Colonic mucosa (tissue), 4 donors: ENCODE measurements around the gene UGCG. TPM values are rescaled to one million over a fixed set of nuclear protein-coding genes. Genes with fewer than 3 reads are reported as not detected.

Source experiments
- DNase-seq: peaks from one replicate; pipeline ENCODE4 v3.0.0-alpha.2; 2020
- H3K27ac ChIP-seq: fragments of 200-600 bp; one replicate; pipeline ENCODE4 v1.8.0; 2021
- H3K27me3 ChIP-seq: fragments of 200-600 bp; one replicate; pipeline ENCODE4 v1.8.0; 2021
- H3K36me3 ChIP-seq: fragments of 200-600 bp; one replicate; pipeline ENCODE4 v1.8.0; 2021
- H3K4me1 ChIP-seq: fragments of 200-600 bp; one replicate; pipeline ENCODE4 v1.8.0; 2021; ENCODE audit warnings: mild to moderate bottlenecking
- H3K4me3 ChIP-seq: fragments of 200-600 bp; one replicate; pipeline ENCODE4 v1.8.0; 2021
- H3K9ac ChIP-seq, 2 donors: one replicate each; pipeline ENCODE4 v1.7.0; 2013; ENCODE audit warnings: control low read depth in 2 of 2, low read depth in 2 of 2, low read length in 2 of 2
- H3K9me3 ChIP-seq: fragments of 200-600 bp; one replicate; pipeline ENCODE4 v1.8.0; 2021
- CTCF ChIP-seq: fragments of 200-600 bp; IDR thresholded peaks from one replicate; pipeline ENCODE4 v1.8.0; 2022; ENCODE audit warnings: antibody characterized with exemption, mild to moderate bottlenecking
- intact Hi-C: fragments of 100-400 bp; cut with DNase I; formaldehyde crosslinking; loops from one replicate; pipeline ENCODE4 v1.14.1; 2022
- total RNA-seq, 2 donors: library from RNA; stranded (reverse); fragmentation: NEBNext Ultra II Directional in 1 of 2; extraction: Animal tissue kit (Norgen Biotek cat#: 25700) in 1 of 2; gene quantifications; one replicate each; pipeline ENCODE4 v1.2.1, GENCODE V29; 2021
- donor health status: healthy.
- donor health status: DM: no; HTN: no; CAD: no.
- donor health status: DM: no; HTN: no; CAD: no.

The UGCG gene
- total RNA-seq, 2 donors from 2014 or later, result 17.6 to 56.1 TPM

- TF ChIP-seq CTCF, result no peak
- intact Hi-C loops, result no loop called here
- no peak for DNase-seq
- no peak overlapping the region for H3K4me3 ChIP-seq
- H3K4me1 ChIP-seq, result peaks cover 15% of the 10 kb centered on the region
- H3K36me3 ChIP-seq, result no peaks in the 10 kb centered on the region
- H3K9me3 ChIP-seq, result no peaks in the 10 kb centered on the region
- H3K27me3 ChIP-seq, result no peaks in the 10 kb centered on the region
- no peak overlapping the region for H3K9ac ChIP-seq
- H3K27ac ChIP-seq, result no peak overlapping the region
Measured at GRCh38 chr9:111907147-111907546, 10.5 kb downstream of the UGCG start.

- Histone ChIP-seq H3K27me3 (no peaks in the 10 kb centered on the region), H3K4me1 (peaks cover 6% of the 10 kb centered on the region), H3K9ac (no peak overlapping the region), H3K4me3 (no peak overlapping the region), H3K36me3 (no peaks in the 10 kb centered on the region), H3K27ac (no peak overlapping the region), H3K9me3 (no peaks in the 10 kb centered on the region)
- DNase-seq, result no peak
- intact Hi-C loops, result no loop called here
- TF ChIP-seq CTCF, result no peak
Measured at GRCh38 chr9:111909444-111909843, 12.8 kb downstream of the UGCG start.

- no peak overlapping the region for H3K4me3 ChIP-seq
- H3K36me3 ChIP-seq, result no peaks in the 10 kb centered on the region
- H3K9ac ChIP-seq, result no peak overlapping the region
- DNase-seq, result no peak
- H3K27ac ChIP-seq, result no peak overlapping the region
- peaks cover 12% of the 10 kb centered on the region for H3K4me1 ChIP-seq
- no peak for TF ChIP-seq CTCF
- intact Hi-C loops, result no loop called here
- no peaks in the 10 kb centered on the region for H3K27me3 ChIP-seq
- H3K9me3 ChIP-seq, result no peaks in the 10 kb centered on the region
Measured at GRCh38 chr9:111910428-111910827, 13.8 kb downstream of the UGCG start.

GRCh38 chr9:111913159-111913558, 16.5 kb downstream of the UGCG start:
- intact Hi-C loops, result no loop called here
- TF ChIP-seq CTCF, result no peak
- Histone ChIP-seq H3K27me3 (no peaks in the 10 kb centered on the region), H3K4me3 (no peak overlapping the region), H3K9ac (no peak overlapping the region), H3K4me1 (peaks cover 12% of the 10 kb centered on the region), H3K27ac (no peak overlapping the region), H3K9me3 (no peaks in the 10 kb centered on the region), H3K36me3 (peaks cover 8% of the 10 kb centered on the region)
- no peak for DNase-seq

GRCh38 chr9:111914749-111915424, 18.3 kb downstream of the UGCG start:
- no peak for DNase-seq
- peaks cover 8% of the 10 kb centered on the region for H3K36me3 ChIP-seq
- H3K4me1 ChIP-seq, result peaks cover 7% of the 10 kb centered on the region
- no peaks in the 10 kb centered on the region for H3K27me3 ChIP-seq
- no peaks in the 10 kb centered on the region for H3K9me3 ChIP-seq
- no peak for TF ChIP-seq CTCF
- no peak overlapping the region for H3K4me3 ChIP-seq
- intact Hi-C loops, result no loop called here
- H3K27ac ChIP-seq, result no peak overlapping the region
- H3K9ac ChIP-seq, result no peak overlapping the region
